MCF 10A (cell line): Measurements from ENCODE around the gene KAT2B. TPM values are rescaled to one million over a fixed set of nuclear protein-coding genes. Genes with fewer than 3 reads are reported as not detected.

ENCODE experiments used
- BruUV-seq: library from RNA; stranded (reverse); fragments of 400-500 nt; replicated peaks from 2 replicates; lab custom pipeline; 2021; lab: Mats Ljungman, UMichigan
- CTCF ChIA-PET: fragments of 300-600 bp; sonication (Branson Sonifier 250); formaldehyde crosslinking; extraction: SDS; loops from one replicate; lab custom pipeline; 2021; ENCODE audit warnings: antibody characterized with exemption, inconsistent platforms; lab: Yijun Ruan, JAX
- POLR2A ChIA-PET: fragments of 300-600, 350-650 bp; sonication (Branson Sonifier 250); formaldehyde crosslinking; extraction: SDS; loops from one replicate; lab custom pipeline; 2020; ENCODE audit warnings: antibody characterized with exemption, inconsistent platforms; lab: Yijun Ruan, JAX
- DNase-seq: peaks from one replicate; pipeline ENCODE4 v3.0.0-alpha.2; 2018; ENCODE audit not compliant: unreplicated experiment
- H3K27ac Mint-ChIP-seq: one replicate; pipeline ENCODE4 v1.8.0; 2022; ENCODE audit warnings: mild to moderate bottlenecking, low read depth, mixed read lengths; ENCODE audit not compliant: unreplicated experiment
- H3K27me3 Mint-ChIP-seq: one replicate; pipeline ENCODE4 v1.8.0; 2022; ENCODE audit warnings: mixed read lengths; ENCODE audit not compliant: insufficient read depth, unreplicated experiment
- H3K36me3 Mint-ChIP-seq: one replicate; pipeline ENCODE4 v1.8.0; 2022; ENCODE audit warnings: mild to moderate bottlenecking, moderate library complexity, mixed read lengths; ENCODE audit not compliant: insufficient read depth, unreplicated experiment
- H3K4me1 Mint-ChIP-seq: one replicate; pipeline ENCODE4 v1.8.0; 2022; ENCODE audit warnings: mixed read lengths; ENCODE audit not compliant: insufficient read depth, unreplicated experiment
- H3K4me3 Mint-ChIP-seq: one replicate; pipeline ENCODE4 v1.8.0; 2022; ENCODE audit warnings: mild to moderate bottlenecking, moderate library complexity, mixed read lengths; ENCODE audit not compliant: unreplicated experiment
- H3K9me3 Mint-ChIP-seq: one replicate; pipeline ENCODE4 v1.8.0; 2022; ENCODE audit warnings: mixed read lengths; ENCODE audit not compliant: unreplicated experiment
- CTCF ChIP-seq: fragments of 200-600 bp; IDR thresholded peaks from one replicate; pipeline ENCODE4 v1.8.0; 2022; ENCODE audit warnings: antibody characterized with exemption, mild to moderate bottlenecking; ENCODE audit not compliant: unreplicated experiment
- intact Hi-C: fragments of 100-400 bp; cut with micrococcal nuclease; formaldehyde crosslinking; loops from 2 replicates; pipeline ENCODE4 v1.14.1; 2022
- microRNA-seq: library from miRNA; unstranded; fragments of <30 nt; microRNA quantifications from one replicate; pipeline ENCODE4 v1.2.0, GENCODE V29; 2022
- total RNA-seq: library from RNA; stranded (reverse); gene quantifications from 2 replicates; pipeline ENCODE4 v1.2.3, GENCODE V29; 2022

KAT2B gene
- total RNA-seq, 1 experiment from 2014 or later: 9.4 TPM

GRCh38 chr3:20194793-20195460 lies 154.7 kb downstream of the KAT2B start:
- ChIA-PET CTCF (no interaction called here), POLR2A (interaction anchor here (1.0 kb wide), 1 partner anchor 246 kb away, joined by 3 read pairs; no protein-coding TSS in a partner anchor)
- intact Hi-C loops: no loop called here
- Mint-ChIP-seq H3K27ac (no peak overlapping the region), H3K27me3 (no peaks in the 10 kb centered on the region), H3K9me3 (no peaks in the 10 kb centered on the region), H3K4me1 (peaks cover 7% of the 10 kb centered on the region), H3K36me3 (no peaks in the 10 kb centered on the region), H3K4me3 (no peak overlapping the region)
- no peak for DNase-seq
- TF ChIP-seq CTCF: no peak
- no TSS peak for BruUV-seq

DNA sequence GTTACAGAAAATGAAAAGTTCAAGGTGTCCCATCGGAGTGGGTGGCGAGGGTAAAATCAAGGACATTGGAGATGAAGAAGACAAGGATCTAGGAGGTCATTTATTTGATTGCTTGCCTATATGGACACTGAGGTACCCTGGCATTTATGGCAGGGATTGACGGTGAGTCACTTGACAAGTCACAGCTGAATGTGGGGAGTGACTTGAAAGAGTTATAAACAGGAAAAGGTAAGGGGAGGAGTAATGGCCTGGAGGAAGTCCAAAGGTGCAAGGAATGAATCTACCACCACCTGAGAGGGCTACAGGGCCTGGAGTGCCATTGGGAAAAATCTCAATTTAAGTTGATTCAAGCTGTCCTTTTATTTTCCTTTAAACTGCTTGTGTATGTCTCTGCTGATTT lies 157.5 kb downstream of the KAT2B start:
- intact Hi-C loops: no loop called here
- Mint-ChIP-seq H3K27me3 (no peaks in the 10 kb centered on the region), H3K4me1 (peaks cover 7% of the 10 kb centered on the region), H3K36me3 (no peaks in the 10 kb centered on the region), H3K27ac (peak overlapping the region; percentile 24), H3K9me3 (peaks cover 6% of the 10 kb centered on the region), H3K4me3 (no peak overlapping the region)
- BruUV-seq: no TSS peak
- peak; percentile 49 for DNase-seq
- POLR2A ChIA-PET: interaction anchor here (2.4 kb wide), 1 partner anchor 11 kb away, joined by 7 read pairs; the partner anchor contains the start of gene SGO1
- CTCF ChIA-PET: interaction anchor here (0.7 to 1.2 kb wide), 2 partner anchors 50 to 1697 kb away, joined by 3 read pairs; no protein-coding TSS in a partner anchor
- no peak for TF ChIP-seq CTCF

DNA sequence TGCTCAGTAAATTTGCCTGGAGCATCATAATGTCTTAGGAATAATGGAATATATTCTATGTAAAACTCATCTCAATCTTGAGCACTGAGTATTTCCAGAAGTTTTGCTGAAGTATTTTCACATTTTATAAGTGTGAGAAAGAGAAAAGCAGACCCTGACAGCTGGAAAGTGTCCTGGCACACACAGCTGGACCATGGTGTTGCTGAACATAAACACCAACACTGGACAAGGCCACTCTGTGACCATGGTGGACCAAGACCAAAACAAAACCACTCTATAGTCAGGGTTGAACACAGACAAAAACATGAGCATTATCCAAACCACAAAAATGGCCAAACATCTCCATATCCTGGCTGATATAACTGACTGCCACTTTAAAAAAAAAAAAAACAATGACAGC lies 160.9 kb downstream of the KAT2B start:
- POLR2A ChIA-PET: interaction anchor here (0.7 to 0.8 kb wide), 2 partner anchors 13 to 402 kb away, joined by 3 read pairs; no protein-coding TSS in a partner anchor
- no peak for DNase-seq
- Mint-ChIP-seq H3K4me3 (no peak overlapping the region), H3K27ac (no peak overlapping the region), H3K36me3 (no peaks in the 10 kb centered on the region), H3K4me1 (peaks cover 7% of the 10 kb centered on the region), H3K9me3 (peaks cover 6% of the 10 kb centered on the region), H3K27me3 (no peaks in the 10 kb centered on the region)
- no peak for TF ChIP-seq CTCF
- BruUV-seq: no TSS peak
- intact Hi-C loops: no loop called here
- CTCF ChIA-PET: interaction anchor here (0.6 kb wide), 1 partner anchor 24 kb away, joined by 3 read pairs; no protein-coding TSS in a partner anchor

Small RNA genes within 50 kb of the gene (microRNA-seq; reads per million reads assigned to microRNA genes)
- gene MIR3135A: not detected

Other genes with a start within 250 kb of the KAT2B start
- gene EFHB, start 106.2 kb upstream of the KAT2B start, total RNA-seq: 1.4 and 1.5 TPM in 2 replicates
- gene RAB5A, start 93.3 kb upstream of the KAT2B start, total RNA-seq: 89.8 and 102 TPM in 2 replicates
- not detected in 2 replicates for gene PP2D1, start 28.2 kb upstream of the KAT2B start, total RNA-seq
- gene SGO1, start 145.8 kb downstream of the KAT2B start, total RNA-seq: 6.8 and 12.2 TPM in 2 replicates